K562 (cell line): Measurements from ENCODE around the gene MARCHF9. TPM values are rescaled to one million over a fixed set of nuclear protein-coding genes. Genes with fewer than 3 reads are reported as not detected.

ENCODE experiments used
- ATAC-seq: fragments of 200-7000 bp; cut with Tn5 transposase; 3 replicates; pipeline ENCODE4 v1.9.1; 2020; ENCODE audit warnings: moderate library complexity
- BruUV-seq: library from RNA; stranded (reverse); fragments of 400-500 nt; replicated peaks from 2 replicates; lab custom pipeline; 2021; lab: Mats Ljungman, UMichigan
- CTCF ChIA-PET: fragments of 300-600 bp; formaldehyde crosslinking; extraction: SDS; loops from one replicate; lab custom pipeline; 2021; ENCODE audit warnings: low intra/inter-chr PET ratio; lab: Yijun Ruan, JAX
- POLR2A ChIA-PET: fragments of 300-600, 350-650 bp; sonication (Branson Sonifier 250); formaldehyde crosslinking; extraction: SDS; loops from one replicate; lab custom pipeline; 2021; ENCODE audit warnings: antibody characterized with exemption, inconsistent platforms; lab: Yijun Ruan, JAX
- DNase-seq, 4 experiments: peaks; one replicate each; pipeline versions ENCODE4 v3.0.0 to v3.0.0-alpha.2; 2011 to 2018; ENCODE audit warnings: low spot score in 3 of 4, mixed read lengths in 3 of 4; ENCODE audit errors: extremely low read depth in 1 of 4
- FAIRE-seq: peaks from 2 replicates; lab custom pipeline; 2011; peaks lifted over from hg19 to GRCh38; lab: Jason Lieb, UNC
- H2AFZ ChIP-seq: 2 replicates; pipeline ENCODE4 v1.6.0; 2011; ENCODE audit warnings: low read depth, low read length, control low read depth, inconsistent platforms
- H3K27ac ChIP-seq: fragments of 200-600 bp; 3 replicates; pipeline ENCODE4 v1.8.0; 2011; ENCODE audit warnings: low read depth, mild to moderate bottlenecking, control low read depth, inconsistent platforms, low read length, moderate library complexity, mixed read lengths; ENCODE audit errors: extremely low read depth
- H3K27me3 ChIP-seq, 2 experiments: fragments of 300-600 bp in 1 of 2; 2 replicates in 1 of 2; 3 replicates in 1 of 2; pipeline versions ENCODE4 v1.6.0 to v1.8.0; 2011; ENCODE audit warnings: inconsistent platforms in 2 of 2, low read length in 2 of 2, mild to moderate bottlenecking in 1 of 2, mixed read lengths in 1 of 2, moderate library complexity in 1 of 2; ENCODE audit not compliant: control insufficient read depth in 2 of 2, insufficient read depth in 2 of 2
- H3K36me3 ChIP-seq: fragments of 300-600 bp; 3 replicates; pipeline ENCODE4 v1.8.0; 2011; ENCODE audit warnings: mild to moderate bottlenecking, low read length, inconsistent platforms; ENCODE audit not compliant: control insufficient read depth, insufficient read depth
- H3K4me1 ChIP-seq, 2 experiments: fragments of 200-600 bp in 1 of 2; replicated peaks in 1 of 2; 2 replicates in 1 of 2; 3 replicates in 1 of 2; pipeline versions ENCODE4 v1.5.1 to v1.8.0; 2011; ENCODE audit warnings: inconsistent platforms in 2 of 2, low read length in 2 of 2, mild to moderate bottlenecking in 1 of 2, mixed read lengths in 1 of 2, moderate library complexity in 1 of 2; ENCODE audit not compliant: control insufficient read depth in 2 of 2, insufficient read depth in 2 of 2
- H3K4me2 ChIP-seq: 2 replicates; pipeline ENCODE4 v1.6.1; 2011; ENCODE audit warnings: low read length, control low read depth, inconsistent platforms, mixed read lengths; ENCODE audit not compliant: insufficient read depth
- H3K4me3 ChIP-seq: fragments of 200-600 bp; sonication (generic), shearing (Covaris generic); 2 replicates; pipeline ENCODE4 v1.5.1; 2016; ENCODE audit warnings: control low read depth, inconsistent platforms
- H3K79me2 ChIP-seq: fragments of 200-600 bp; 3 replicates; pipeline ENCODE4 v1.8.0; 2011; ENCODE audit warnings: low read length, inconsistent platforms; ENCODE audit not compliant: control insufficient read depth, insufficient read depth
- H3K9ac ChIP-seq, 2 experiments: 2 replicates each; pipeline versions ENCODE4 v1.6.0 to v1.6.1; 2011; ENCODE audit warnings: low read depth in 2 of 2, low read length in 2 of 2, control low read depth in 1 of 2, inconsistent platforms in 1 of 2, mild to moderate bottlenecking in 1 of 2, mixed read lengths in 1 of 2; ENCODE audit not compliant: insufficient read depth in 1 of 2
- H3K9me1 ChIP-seq: one replicate; pipeline ENCODE4 v1.6.0; 2011; ENCODE audit warnings: inconsistent platforms, mild to moderate bottlenecking, low read length, moderate library complexity; ENCODE audit not compliant: control insufficient read depth, insufficient read depth
- H3K9me3 ChIP-seq: replicated peaks from 2 replicates; pipeline ENCODE4 v1.5.1; 2011; ENCODE audit warnings: low read depth, low read length, inconsistent platforms; ENCODE audit not compliant: control insufficient read depth, insufficient read depth
- H4K20me1 ChIP-seq: replicated peaks from 2 replicates; pipeline ENCODE4 v1.6.1; 2011; ENCODE audit warnings: low read length, inconsistent platforms, mixed read lengths; ENCODE audit not compliant: control insufficient read depth, insufficient read depth
- MYC ChIP-seq, 2 experiments: fragments of 250-450 bp in 1 of 2; sonication (Bioruptor Pico) in 1 of 2; IDR thresholded peaks; 2 replicates each; pipeline versions ENCODE4 v1.5.1 to v1.6.1; 2012 to 2021; ENCODE audit warnings: low read depth in 2 of 2, borderline replicate concordance in 1 of 2, improper control_type of control experiment in 1 of 2, low read length in 1 of 2, mild to moderate bottlenecking in 1 of 2, moderate library complexity in 1 of 2
- POLR2A ChIP-seq: fragments of 450-650 bp; conservative IDR thresholded peaks from 2 replicates; pipeline ENCODE4 v1.6.1; 2016
- TCFL5 ChIP-seq: fragments of 250-450 bp; sonication (Bioruptor Pico); conservative IDR thresholded peaks from 2 replicates; pipeline ENCODE4 v1.6.1; 2021; ENCODE audit warnings: mild to moderate bottlenecking, moderate library complexity, matching md5 sums
- ZNF12 ChIP-seq: sonication (generic); formaldehyde crosslinking; IDR thresholded peaks from 2 replicates; pipeline ENCODE4 v1.4.0; 2020; ENCODE audit warnings: mild to moderate bottlenecking, missing genetic modification reagents
- ZNF263 ChIP-seq: sonication (generic); formaldehyde crosslinking; IDR thresholded peaks from 2 replicates; pipeline ENCODE4 v1.8.0; 2022; ENCODE audit warnings: mild to moderate bottlenecking, missing genetic modification reagents, borderline replicate concordance
- ZNF436 ChIP-seq: fragments of 250-450, 450-650 bp; sonication (Bioruptor Pico); formaldehyde crosslinking; IDR thresholded peaks from 2 replicates; pipeline ENCODE4 v1.7.0; 2020; ENCODE audit warnings: mild to moderate bottlenecking
- WGBS: fragments of 100-300 bp; shearing (Covaris generic); methylation state at CpG from one replicate; pipeline ENCODE4 v1.1.6; 2016; ENCODE audit warnings: low coverage, mixed read lengths; ENCODE audit not compliant: insufficient coverage; ENCODE audit errors: missing lambda C conversion rate; 5-methylcytosine and 5-hydroxymethylcytosine counted together
- in situ Hi-C: fragments of 300-500 bp; cut with MboI; formaldehyde crosslinking; loops from 4 replicates; pipeline ENCODE4 v1.15.0; 2018; ENCODE audit warnings: inconsistent platforms, mixed read lengths
- intact Hi-C: fragments of 100-400 bp; cut with micrococcal nuclease; formaldehyde crosslinking; loops from 2 replicates; pipeline ENCODE4 v1.14.2; 2022
- polyA plus RNA-seq, 8 experiments: library from polyadenylated mRNA; depleted of rRNA in 4 of 8; stranded (reverse) in 5 of 8; unstranded in 3 of 8; fragments of >200 nt; fragmentation: Nextera tagmentation in 2 of 8; fragmentation: Illumina TruSeq in 1 of 8; extraction: Ambion mirVana in 2 of 8; extraction: Trizol in 1 of 8; gene quantifications; 2 replicates each; pipeline versions ENCODE4 v1.2.1 to v1.2.3, GENCODE V29; 2011 to 2014; ENCODE audit warnings: inconsistent platforms in 1 of 8, missing spikeins in 1 of 8
- total RNA-seq, 7 experiments: library from RNA; depleted of rRNA in 6 of 7; stranded (reverse); fragments of >200 nt in 6 of 7; fragmentation: Illumina TruSeq in 2 of 7; extraction: Trizol in 2 of 7; gene quantifications; 2 replicates each; pipeline versions ENCODE4 v1.2.1 to v1.2.3, GENCODE V29; 2011 to 2021; ENCODE audit warnings: low replicate concordance in 1 of 7
- TF ChIP-seq, protein P1 (sequence below): fragments of 250-450 bp; sonication (Bioruptor Pico); IDR thresholded peaks from 2 replicates; pipeline ENCODE4 v1.8.0; 2022; ENCODE audit warnings: inconsistent platforms
- TF ChIP-seq, protein P2 (sequence below): fragments of 250-450 bp; sonication (Bioruptor Pico); IDR thresholded peaks from 2 replicates; pipeline ENCODE4 v1.8.0; 2021; ENCODE audit warnings: moderate library complexity, mild to moderate bottlenecking, inconsistent platforms
- TF ChIP-seq, protein P3 (sequence below): sonication (generic); formaldehyde crosslinking; IDR thresholded peaks from 2 replicates; pipeline ENCODE4 v1.8.1; 2023; ENCODE audit warnings: mild to moderate bottlenecking, missing genetic modification reagents
- TF ChIP-seq, protein P4 (sequence below): fragments of 200-800 bp; sonication (Bioruptor generic); IDR thresholded peaks from 2 replicates; pipeline ENCODE4 v1.6.1; 2017; ENCODE audit warnings: missing genetic modification characterization, missing compliant biosample characterization

MARCHF9 gene
- total and polyA plus RNA-seq, 9 of the 15 experiments (the other 6 are each of a cell fraction or from before 2014, with no cell fraction given): 0.80 to 12.4 (median 6.2) TPM

DNA sequence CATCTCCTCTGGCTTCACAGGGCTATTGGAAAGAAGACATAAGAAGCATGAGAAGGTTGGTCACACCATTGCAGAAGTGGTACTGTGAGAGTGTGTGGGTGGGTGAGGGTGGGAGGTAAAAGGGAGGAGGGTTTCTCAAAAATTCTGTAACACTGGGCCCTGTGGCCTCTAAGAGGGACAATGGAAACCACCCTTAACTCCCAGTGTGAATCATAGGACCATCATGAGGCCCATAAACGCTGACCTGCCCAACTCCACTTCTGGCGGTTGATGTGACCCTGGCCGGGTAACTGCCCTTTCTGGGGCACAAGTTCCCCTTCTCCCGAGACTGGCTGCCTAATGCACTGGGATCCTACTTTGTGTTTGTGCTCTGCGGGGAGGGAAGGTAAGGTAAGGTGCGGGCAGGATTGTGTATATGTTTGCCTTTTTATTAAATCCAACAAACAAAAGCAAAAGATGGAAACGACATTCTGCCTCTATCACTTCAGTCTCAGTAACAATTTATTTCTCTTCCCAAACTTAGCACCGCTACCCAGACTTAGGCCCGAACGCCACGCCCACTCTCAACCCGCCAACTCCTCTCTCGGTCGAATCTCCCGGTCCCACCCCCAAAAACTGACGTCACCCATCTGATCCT is 16.5 kb downstream of the MARCHF9 start (continued):
- TF ChIP-seq, protein P1, sequence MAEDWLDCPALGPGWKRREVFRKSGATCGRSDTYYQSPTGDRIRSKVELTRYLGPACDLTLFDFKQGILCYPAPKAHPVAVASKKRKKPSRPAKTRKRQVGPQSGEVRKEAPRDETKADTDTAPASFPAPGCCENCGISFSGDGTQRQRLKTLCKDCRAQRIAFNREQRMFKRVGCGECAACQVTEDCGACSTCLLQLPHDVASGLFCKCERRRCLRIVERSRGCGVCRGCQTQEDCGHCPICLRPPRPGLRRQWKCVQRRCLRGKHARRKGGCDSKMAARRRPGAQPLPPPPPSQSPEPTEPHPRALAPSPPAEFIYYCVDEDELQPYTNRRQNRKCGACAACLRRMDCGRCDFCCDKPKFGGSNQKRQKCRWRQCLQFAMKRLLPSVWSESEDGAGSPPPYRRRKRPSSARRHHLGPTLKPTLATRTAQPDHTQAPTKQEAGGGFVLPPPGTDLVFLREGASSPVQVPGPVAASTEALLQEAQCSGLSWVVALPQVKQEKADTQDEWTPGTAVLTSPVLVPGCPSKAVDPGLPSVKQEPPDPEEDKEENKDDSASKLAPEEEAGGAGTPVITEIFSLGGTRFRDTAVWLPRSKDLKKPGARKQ (CRISPR knock-in tag): no peak
- TF ChIP-seq, all 486 proteins: peak for 13

DNA sequence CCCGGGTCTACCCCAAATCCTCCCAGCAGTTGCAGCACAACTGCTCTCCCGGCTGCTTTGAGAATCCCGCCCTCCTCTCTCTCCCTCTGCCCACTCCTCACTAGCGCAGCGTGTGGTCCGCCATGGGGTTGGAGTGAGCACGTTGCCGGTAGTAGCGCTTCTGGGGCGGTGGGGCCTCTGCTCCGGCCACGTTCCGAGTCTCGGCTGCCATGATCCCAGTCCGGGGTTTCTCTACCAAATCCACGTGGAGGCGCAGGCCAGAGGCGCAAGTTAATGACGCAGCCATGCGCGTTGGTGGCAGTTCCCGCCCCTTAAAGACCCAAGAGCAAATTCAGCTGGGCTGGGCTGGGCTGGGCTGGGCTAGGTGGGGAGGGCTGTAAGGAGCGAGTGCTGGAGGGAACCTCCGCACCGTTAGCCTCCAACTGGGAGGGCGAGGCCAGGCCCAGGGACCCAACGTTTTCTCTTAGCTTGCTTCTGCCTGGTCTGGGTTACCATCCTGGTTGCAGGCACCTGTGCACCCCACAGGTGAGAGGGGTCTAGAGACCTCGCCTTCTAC is 17.0 kb downstream of the MARCHF9 start, which contains the start of gene METTL1:
Gene METTL1, minus strand, starts transcription at position 233 of the 556 bp plus-strand sequence. Its CDS starts 22 bp downstream, at position 211.
- H3K27ac ChIP-seq: peak within 1 kb of the TSS; percentile 93
- DNase-seq: peak; percentile 84 to 99 (median 90)
- H3K9me1 ChIP-seq: no peaks in the 10 kb centered on the region
- in situ Hi-C loops (no loop called here), intact Hi-C loops (loop anchor here (2.0 kb wide), 1 partner anchor 19 kb away; the partner anchor contains the start of gene CDK4)
- H3K27me3 ChIP-seq: no peaks in the 10 kb centered on the region
- H3K79me2 ChIP-seq: peaks cover 27% of the 10 kb centered on the region
- CTCF ChIA-PET: interaction anchor here (0.6 kb wide), 1 partner anchor 9 kb away, joined by 3 read pairs; no protein-coding TSS in a partner anchor
- H3K9me3 ChIP-seq: no peaks in the 10 kb centered on the region
- H3K36me3 ChIP-seq: peaks cover 45% of the 10 kb centered on the region
- H3K9ac ChIP-seq: peak within 1 kb of the TSS; percentile 91 to 100
- H4K20me1 ChIP-seq: no peaks in the 10 kb centered on the region
- peaks cover 21 to 28% of the 10 kb centered on the region in 2 experiments for H3K4me1 ChIP-seq
- H2AFZ ChIP-seq: peak within 1 kb of the TSS; percentile 98
- H3K4me2 ChIP-seq: peak within 1 kb of the TSS; percentile 99
- no TSS peak for BruUV-seq
- under 1% methylated on average over 27 of the region's 28 CpGs for WGBS
- peak within 1 kb of the TSS; percentile 71 for H3K4me3 ChIP-seq
- peak; percentile 95 for ATAC-seq
- POLR2A ChIA-PET: interaction anchor here (0.6 to 1.6 kb wide), 13 partner anchors 8 to 220 kb away, joined by 3 to 11 read pairs (median 5); partner anchors contain the start of genes CDK4, TSFM and TSPAN31
- FAIRE-seq: peak; percentile 97
- TF ChIP-seq, protein P2, sequence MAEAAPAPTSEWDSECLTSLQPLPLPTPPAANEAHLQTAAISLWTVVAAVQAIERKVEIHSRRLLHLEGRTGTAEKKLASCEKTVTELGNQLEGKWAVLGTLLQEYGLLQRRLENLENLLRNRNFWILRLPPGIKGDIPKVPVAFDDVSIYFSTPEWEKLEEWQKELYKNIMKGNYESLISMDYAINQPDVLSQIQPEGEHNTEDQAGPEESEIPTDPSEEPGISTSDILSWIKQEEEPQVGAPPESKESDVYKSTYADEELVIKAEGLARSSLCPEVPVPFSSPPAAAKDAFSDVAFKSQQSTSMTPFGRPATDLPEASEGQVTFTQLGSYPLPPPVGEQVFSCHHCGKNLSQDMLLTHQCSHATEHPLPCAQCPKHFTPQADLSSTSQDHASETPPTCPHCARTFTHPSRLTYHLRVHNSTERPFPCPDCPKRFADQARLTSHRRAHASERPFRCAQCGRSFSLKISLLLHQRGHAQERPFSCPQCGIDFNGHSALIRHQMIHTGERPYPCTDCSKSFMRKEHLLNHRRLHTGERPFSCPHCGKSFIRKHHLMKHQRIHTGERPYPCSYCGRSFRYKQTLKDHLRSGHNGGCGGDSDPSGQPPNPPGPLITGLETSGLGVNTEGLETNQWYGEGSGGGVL (CRISPR knock-in tag): no peak
- TF ChIP-seq TCFL5: no peak
- TF ChIP-seq, protein P3, sequence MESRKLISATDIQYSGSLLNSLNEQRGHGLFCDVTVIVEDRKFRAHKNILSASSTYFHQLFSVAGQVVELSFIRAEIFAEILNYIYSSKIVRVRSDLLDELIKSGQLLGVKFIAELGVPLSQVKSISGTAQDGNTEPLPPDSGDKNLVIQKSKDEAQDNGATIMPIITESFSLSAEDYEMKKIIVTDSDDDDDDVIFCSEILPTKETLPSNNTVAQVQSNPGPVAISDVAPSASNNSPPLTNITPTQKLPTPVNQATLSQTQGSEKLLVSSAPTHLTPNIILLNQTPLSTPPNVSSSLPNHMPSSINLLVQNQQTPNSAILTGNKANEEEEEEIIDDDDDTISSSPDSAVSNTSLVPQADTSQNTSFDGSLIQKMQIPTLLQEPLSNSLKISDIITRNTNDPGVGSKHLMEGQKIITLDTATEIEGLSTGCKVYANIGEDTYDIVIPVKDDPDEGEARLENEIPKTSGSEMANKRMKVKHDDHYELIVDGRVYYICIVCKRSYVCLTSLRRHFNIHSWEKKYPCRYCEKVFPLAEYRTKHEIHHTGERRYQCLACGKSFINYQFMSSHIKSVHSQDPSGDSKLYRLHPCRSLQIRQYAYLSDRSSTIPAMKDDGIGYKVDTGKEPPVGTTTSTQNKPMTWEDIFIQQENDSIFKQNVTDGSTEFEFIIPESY: no peak; the same call in 1 of the 2 replicates
- TF ChIP-seq ZNF263 (CRISPR knock-in tag): peak; percentile 67; the same call in 1 of the 2 replicates
- TF ChIP-seq MYC (IDR thresholded peaks at IDR 0.05; ENCODE audit: low read depth, low read length): peak; percentile 100
- peak; percentile 99 for TF ChIP-seq MYC (CRISPR knock-in tag; IDR thresholded peaks at IDR 0.05; ENCODE audit: borderline replicate concordance, low read depth)
- peak; percentile 97 for TF ChIP-seq POLR2A
- TF ChIP-seq ZNF436 (CRISPR knock-in tag): no peak
- 0 out of 2 replicates have a peak, but pooled peaks have one; percentile 29 for TF ChIP-seq ZNF12 (CRISPR knock-in tag)
- TF ChIP-seq, protein P4, sequence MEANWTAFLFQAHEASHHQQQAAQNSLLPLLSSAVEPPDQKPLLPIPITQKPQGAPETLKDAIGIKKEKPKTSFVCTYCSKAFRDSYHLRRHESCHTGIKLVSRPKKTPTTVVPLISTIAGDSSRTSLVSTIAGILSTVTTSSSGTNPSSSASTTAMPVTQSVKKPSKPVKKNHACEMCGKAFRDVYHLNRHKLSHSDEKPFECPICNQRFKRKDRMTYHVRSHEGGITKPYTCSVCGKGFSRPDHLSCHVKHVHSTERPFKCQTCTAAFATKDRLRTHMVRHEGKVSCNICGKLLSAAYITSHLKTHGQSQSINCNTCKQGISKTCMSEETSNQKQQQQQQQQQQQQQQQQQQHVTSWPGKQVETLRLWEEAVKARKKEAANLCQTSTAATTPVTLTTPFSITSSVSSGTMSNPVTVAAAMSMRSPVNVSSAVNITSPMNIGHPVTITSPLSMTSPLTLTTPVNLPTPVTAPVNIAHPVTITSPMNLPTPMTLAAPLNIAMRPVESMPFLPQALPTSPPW: peak; percentile 86
